CD4-positive, alpha-beta T cell treated with Interleukin-15 for 1 hour (primary cell): ENCODE measurements around the gene RNF150.

Source experiments
- DNase-seq: peaks from one replicate; pipeline ENCODE4 v3.0.0-alpha.2; 2020

The RNF150 gene

DNA sequence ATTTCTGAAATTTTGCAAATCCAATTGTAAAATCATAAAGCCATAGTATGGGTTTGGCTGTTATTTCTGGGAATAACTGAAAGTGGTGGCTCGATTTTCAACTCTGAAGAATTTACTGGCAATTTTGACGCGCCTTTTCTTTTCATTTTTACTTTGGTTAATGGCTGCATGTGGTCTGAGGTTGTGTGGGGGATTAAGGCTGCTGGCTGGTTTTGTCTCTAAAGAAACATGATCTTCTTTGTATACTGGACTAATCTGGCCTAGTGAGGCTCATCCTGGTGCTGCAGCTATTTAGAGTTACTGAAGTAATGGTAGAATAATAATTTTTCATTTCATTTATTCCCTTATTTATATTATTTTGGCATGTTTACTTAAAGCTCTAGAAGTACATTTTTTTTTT, 164.0 kb downstream of the RNF150 start:
- no peak for DNase-seq

DNA sequence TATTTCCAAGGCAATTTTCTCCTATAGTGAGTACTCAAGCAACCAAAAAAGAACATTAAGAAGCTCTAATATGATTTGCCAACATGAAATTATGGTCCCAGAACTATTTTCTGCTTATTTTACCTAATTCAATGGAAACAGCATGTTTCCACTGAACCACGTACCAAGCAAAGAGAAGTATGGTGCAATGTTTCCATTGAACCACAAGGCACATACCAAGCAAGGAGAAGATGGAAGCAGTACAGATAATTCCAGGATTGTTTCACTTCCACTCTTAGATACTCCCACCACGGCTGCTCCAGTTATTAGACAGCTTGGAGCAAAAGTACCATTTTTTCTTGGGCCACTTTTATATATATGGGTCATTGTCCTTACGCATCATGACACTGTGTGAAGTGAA, 164.9 kb downstream of the RNF150 start:
- no peak for DNase-seq

DNA sequence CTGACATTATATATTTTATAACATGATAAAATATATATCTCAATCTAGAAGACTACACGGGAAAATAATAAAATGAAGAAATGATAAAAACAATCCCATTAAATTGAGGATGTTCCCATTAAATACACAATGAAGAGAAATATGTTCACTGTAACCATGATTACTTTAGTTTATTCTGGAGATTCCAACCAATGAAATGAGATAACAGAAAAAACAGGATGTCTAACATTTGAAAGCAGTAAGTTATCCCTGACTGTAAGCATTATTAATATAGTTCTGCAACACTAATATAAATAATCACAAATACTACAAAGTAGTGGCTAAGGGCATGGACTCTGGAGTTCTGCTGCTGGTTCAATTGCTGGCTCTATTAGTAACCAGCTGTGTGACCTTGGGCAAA, 169.4 kb downstream of the RNF150 start:
- DNase-seq = no peak

DNA sequence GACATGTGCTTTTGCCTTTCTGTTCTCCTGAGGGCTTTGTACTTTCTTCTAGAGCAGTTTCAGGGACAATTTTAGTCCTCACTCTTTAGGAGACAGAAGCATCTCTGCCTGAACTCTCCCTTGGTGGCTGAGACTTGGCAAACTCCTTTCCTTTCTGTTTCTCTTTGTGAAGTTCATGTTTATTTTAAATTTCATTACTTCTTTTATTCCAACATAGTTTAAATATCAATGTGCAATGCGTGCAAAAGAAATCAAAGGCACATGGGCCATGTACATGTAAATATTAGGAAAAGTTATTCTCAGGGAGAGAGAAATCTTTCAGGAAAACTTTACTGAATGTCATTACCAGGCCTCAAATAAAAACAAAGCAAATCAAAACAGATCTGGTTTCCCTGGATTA, 177.6 kb downstream of the RNF150 start:
- no peak for DNase-seq

DNA sequence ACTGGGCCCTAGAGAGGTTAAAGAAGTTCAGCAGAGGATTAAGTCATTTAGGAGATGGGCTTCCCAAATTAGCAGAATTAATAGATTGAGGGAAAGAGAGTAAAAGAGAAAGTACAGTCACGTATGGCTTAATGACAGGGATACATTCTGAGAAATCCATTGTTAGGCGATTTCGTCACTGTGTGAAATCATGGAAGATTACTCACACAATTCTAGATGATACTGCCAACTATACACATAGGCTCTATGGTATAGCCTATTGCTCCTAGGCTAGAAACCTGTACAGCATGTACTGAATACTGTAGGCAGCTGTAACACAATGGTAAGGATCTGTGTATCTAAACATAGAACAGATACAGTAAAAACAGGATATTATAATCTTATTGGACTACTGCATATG, 180.6 kb downstream of the RNF150 start:
- DNase-seq = no peak

DNA sequence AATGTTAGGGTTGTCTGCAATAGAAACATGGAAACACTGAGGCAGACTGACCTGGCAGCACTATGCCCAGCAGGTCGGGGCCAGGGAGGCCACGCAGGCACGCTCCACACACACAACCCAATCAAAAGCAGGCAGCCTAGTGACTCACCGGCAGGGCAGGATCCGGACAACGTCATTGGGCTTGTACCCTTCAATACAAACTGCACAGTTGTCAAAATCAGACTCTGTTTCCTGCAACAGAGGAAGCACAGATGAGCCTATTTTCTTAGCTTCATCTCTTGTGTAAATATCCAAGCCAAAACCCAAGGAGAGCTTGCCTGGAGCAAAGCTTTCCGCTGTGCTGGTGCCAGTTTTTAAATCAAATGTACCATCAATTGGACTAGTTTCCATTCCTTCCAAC, 185.8 kb downstream of the RNF150 start:
- no peak for DNase-seq

DNA sequence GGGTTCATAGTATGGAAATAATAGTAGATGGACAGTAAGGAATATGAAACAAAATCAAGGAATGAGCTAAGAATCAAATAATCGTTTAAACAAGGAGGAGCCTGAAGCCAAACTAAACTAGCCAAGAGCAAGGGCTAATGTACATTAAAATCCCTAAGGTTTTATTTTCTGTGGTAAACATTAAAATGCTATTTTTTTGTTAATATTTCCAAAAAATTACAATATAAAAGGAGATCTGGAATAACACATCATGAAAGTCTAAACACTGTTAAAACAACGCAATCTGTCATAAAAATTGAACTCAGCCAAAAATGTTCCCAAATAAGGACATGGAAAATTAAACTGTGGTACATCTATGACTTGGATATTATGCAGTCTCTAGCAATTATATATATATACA, 188.2 kb downstream of the RNF150 start:
- DNase-seq = no peak

DNA sequence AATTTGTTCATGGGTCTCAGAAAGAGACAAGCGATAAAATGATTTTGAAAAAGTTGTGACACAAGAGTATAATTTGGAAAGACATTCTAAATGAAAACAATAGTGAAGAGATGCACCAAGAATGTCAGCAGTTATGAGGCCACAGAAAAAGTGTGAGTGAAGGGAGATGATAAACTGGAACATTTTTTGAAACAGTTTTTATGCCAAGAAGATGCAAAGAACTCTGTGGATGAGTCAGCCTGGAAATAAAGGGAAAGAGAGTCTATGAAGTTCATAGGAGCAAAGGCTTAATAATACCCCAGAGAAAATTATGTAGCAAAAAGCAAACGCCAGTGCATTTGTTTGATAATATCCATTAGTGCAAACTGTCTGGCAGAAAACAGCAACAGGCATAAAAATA, 188.7 kb downstream of the RNF150 start:
- DNase-seq = no peak

DNA sequence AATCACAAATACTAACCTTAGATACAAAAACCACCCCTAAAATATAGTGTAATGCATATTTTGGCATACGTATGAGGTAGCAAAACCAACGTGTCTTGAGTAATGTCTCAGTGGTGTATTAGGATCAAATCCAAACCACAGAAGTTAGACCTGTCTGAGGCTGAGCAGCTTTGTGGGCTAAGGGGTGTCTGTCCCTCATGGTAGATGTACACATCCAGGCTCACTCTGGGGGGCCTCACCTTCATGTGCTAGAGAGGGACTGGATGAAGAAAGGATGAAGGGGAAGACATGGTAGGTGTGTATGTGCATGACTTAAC, 189.1 kb downstream of the RNF150 start:
- no peak for DNase-seq

DNA sequence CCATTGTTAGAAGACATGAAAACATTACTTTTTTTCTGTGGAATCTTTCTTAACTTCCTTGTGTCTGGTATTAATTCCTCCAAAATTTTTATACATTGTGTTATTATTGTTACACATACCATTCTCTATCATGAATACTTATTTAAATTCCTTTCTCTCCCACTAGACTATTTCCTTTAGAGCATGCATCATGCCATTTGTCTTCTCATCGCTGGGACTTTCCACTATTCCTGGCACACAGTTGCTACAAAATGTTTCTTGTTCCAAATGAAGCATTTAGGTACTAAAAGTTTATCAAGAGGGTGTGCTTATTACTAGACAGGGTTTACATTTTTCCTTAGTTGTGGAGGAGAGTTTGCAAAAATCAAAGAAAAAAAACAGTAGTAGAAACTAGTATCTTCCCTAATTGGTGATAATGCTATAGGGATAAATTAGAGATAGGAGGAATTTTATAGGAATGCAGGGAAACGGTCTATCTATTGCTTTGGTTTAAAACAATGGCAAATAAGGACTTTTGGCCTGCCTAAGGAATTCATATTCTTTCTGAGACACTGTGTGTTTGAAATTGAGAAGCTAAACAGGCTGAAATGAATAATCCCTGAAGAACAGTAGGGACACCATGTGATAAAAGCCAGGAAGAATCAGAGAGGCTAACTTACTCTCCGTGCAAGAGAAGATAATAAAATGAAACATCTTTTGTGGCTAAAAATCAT, 189.6 kb downstream of the RNF150 start:
- no peak for DNase-seq

DNA sequence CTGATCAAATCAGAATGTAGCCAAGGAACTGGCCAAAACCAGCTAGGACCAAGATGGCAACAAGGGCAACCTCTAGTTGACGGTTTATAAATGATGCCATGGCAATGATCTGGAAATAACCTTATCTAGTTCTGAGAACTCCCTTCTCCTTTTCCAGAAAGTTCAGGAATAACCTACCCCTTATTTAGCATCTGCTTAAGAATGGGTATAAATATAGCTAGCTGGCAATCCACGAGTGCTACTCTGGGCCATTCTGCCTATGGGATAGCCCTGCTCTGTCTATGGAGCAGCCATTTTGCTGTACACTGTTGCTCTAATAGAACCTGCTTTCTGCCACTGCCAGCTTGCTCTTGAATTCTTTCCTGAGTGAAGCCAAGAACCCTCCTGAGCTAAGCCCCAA, 192.7 kb downstream of the RNF150 start:
- DNase-seq = no peak

DNA sequence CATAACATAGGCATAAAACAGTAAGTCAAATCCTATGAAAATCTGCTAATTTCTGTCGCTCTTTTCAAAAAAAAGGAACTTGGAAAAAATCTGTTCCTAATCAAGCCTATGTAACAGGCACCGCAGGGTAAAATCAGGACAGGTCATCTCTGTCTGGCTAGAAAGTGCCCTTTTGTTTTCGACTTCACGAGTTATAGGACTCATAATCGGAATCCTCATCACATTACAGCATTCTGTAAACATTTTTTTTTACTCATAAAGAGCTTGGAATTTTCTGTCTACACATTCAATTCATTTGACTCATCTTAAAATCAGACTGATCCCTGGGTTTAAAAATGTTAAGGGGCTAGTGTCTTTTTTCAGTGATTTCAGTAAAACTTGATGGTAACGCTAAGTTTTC, 195.4 kb downstream of the RNF150 start:
- no peak for DNase-seq

DNA sequence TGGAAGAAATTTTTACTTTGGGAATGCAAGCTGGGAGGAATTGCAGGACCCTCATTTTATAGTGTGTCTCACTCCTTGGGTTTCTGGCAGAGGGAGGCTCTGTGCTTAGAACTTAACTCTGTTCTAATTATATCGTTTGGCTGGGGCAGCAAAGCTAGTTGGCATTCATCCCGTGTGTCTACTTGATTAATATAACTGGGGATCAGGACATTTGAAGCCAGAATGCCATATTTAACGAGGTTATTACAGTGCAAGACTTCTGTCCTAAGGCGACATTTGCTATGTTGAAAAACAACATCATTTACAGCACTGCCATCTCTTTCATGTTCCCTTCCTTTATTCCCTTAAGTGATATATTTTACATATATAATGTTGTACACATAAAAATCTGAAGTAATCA, 198.0 kb downstream of the RNF150 start:
- no peak for DNase-seq

DNA sequence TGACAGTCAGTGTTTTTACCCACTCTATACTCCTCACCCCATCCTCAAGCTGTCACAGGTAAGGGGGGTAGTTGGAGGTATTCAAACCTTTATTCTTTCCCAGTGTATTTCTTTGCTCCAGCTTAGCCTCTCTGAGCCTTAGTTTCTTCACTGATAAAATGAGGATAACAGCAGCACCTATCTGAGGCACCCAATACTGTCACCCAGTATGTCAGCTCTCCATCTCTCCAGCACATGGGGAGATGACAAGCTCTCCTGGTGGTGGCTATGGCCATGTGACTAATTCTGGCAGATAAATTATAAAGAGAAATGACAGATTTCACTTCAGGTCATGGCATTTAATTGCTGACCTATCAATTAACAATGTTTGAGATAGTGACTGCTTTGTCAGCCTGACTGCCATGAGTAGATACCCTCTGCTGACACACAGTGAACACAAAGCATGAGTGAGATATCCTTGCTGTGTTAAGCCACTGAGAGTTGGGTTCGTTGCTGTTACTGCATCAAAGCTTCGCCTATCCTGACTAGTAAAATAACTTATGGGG, 200.7 kb downstream of the RNF150 start:
- no peak for DNase-seq

DNA sequence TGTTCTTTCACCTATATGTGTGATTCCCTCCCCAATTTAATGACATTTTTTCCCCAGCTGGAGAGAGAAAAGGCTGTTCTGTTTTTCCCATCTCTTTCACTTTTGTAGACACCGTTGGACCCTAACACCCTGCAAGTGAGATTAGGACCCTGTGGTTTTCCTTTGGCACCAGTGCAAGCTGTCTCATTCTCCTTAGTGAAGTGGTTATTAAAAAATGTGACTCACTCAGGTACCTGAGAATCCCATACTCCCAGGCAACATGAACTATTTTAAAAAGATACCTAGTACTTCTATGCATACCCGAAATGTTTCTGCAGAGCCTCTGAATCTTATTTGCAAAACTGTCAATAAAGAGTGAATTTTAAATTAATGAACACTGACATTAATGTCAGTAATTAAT, 201.4 kb downstream of the RNF150 start:
- no peak for DNase-seq

DNA sequence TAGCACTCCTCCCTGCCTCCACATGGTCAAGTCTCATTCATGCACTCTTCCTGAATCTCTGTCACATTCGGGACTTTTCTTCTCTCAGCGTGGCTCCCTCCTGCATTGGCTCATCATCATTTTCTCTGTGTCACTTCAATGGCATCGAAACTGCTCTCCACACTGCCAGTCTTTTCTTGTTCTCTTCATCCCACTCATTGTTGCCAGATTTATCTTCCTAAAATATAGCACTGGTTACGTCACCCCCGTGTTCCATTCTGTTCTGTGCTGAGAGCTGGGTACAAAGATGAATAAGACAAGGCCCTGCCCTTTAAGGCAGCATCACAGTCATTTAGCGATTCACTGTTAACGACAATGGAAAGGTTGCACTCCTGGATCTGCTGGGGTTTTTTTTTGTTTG, 202.7 kb downstream of the RNF150 start:
- no peak for DNase-seq

DNA sequence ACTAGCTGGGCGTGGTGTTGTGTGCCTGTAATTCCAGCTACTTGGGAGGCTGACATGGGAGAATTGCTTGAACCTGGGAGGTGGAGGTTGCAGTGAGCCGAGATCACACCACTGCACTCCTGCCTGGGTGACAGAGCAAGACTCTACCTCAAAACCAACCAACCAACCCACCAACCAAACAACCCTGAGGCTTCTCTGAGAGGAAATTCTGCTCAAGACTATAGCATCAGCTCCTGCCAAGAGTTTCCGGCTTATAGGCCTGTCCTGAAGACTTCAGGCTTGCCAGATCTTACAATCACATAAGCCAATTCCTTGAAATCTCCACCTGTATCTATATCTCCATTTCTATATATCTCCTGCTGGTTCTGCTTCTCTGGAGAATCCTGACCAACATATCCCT, 203.3 kb downstream of the RNF150 start:
- DNase-seq = no peak

DNA sequence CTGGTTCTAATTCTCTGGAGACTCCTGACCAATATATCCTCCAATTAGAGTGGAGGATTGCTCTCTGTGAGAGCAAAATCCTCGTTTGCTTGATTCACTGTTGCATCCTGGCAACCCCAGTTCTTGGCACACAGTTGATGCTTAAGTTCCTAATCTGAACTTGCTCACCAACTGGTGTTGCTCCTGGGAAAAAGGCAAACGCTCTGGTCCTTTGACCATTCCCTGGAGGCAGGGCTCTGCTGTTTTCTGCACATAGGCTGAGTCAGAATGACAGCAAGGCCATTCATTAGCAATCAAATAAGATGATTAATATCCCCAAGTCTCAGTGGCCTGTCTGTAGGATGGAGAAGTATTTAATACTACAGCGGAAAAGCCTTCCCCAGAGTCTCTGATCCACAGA, 204.4 kb downstream of the RNF150 start:
- DNase-seq = no peak

DNA sequence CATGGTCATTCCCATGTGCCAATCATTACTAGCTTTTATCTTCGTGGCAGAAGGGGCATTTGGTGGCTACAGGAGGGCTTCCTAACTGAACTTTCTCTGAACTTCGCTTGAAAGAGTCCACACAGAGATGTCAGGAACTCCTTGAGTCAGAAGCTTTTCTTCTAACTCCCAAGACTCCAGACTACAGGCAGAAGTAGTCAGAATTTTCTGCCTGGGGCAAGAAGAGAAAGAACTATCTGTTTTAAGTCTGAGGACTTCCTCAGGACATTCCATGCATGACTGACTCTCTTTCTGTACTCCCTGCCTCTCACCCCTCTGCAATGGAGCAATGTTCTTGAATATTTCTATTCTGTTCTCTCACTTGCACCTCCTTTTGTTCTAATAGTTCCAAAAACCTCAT, 206.6 kb downstream of the RNF150 start:
- no peak for DNase-seq

DNA sequence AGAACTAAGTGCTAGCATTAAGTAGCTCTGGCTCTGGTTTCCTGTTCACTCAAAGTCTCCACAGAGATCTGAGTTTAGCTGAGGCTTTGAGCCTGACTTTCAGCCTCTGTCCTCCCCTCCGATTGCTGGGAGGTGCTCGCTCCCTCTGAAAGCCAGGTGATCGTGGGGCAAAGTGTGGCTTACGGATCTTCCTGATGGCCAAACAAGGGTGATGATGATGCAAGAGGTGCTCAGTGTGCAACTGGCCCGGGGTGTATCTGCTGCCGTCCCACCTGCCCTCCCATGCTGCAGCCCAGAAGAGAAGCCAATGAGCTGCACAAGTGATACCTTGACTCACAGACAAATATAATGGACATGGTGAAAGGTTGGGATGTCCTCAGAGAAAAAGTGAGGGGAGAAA, 207.9 kb downstream of the RNF150 start:
- no peak for DNase-seq

DNA sequence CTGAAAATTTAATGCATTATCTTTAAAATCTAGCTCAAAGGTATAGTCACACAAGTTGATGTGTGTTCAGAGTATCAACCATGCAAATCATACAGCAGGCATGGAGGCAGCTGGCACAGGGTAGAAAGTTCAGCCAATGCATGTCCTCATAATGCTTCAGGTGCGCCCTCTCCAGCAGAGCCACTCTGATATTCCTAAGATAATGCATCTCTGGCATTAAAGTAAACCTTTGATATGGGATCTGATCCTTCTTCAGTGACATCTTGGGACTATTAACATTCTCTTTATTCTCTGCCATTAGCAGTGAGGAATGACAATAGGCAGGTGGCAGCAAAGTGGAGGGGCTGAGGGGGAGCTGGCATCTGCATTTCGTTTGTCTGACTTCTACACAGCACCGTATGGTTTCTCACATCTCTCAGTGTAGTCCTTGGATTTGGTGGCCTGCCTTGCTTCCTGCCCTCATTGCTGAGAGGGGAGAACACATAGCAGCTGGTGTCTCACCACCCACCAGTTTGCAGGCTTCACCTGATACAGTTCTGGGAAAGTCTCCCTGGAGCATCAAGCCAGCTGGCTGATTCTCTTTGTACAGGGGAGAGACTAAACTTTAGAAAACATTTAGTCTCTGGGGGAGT, 208.4 kb downstream of the RNF150 start:
- DNase-seq = no peak

DNA sequence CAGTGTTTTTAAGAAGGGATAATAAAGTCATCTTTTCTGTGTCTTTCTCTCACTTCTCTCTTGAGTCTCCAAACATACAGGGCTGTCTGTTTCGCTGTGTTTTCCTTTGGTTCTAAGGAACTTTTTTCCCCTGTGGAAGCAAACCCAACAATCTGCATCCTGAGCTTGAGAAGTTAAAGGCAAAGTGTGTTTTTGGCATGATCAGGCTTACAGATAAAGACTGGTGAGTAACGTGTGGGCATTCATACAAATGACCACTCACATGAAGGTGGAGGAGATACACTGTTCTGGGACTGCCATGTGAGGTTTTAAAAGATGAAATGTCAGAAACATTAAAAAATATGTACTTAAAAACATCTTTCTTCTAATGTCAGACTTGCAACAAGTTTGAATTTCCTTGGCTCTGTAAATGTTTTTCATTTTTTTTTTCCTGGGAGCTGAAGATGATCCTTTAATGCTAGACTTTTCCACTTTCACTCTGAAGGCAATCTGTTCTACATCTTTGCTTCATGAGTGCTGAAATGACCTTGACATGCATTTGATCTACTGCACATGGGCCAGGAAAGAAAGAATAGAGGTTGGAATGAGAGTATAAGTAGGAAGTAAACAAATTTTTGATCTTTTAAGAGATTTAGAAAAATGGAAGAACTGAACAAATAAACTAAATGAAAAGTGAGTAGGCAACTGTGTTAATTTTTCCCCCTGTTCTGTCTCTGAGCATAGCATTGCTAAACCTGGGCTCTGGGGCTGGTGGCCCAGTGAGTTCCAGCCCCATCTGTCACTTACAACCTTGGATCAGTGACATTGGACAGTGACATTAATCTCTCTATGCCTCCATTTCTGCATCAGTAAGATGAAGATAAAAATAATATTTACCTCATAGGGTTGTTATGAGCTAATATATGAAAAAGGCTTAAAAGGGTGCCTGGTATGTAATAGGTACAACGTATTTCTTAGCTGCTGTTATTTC, 226.0 kb downstream of the RNF150 start:
- DNase-seq = no peak

DNA sequence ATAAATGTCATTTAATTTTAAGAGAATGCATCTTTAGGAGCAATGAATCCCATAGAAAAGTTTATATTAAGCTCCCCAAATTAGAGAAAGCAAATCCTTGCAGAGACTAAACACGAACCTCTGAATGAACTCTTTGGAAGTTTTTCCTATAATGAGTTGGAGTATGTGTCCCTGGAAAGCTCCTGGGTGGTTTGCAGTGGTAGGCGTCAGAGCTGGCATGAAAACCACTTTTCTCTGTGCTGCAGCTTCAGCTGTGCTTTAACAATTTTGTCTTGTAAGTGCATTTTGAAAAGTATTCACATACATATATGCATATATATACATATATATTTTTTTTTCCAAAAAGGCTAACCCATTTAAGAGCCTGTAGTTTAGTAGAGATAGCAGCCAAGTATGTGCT, 228.4 kb downstream of the RNF150 start:
- DNase-seq = no peak
